Measurements from ENCODE around the gene DHPS.
"Not testable (repeated sequence)": the region's sequence is repeated elsewhere in the genome, so short reads cannot be mapped to it uniquely, and the experiment has no call there.

Gene DHPS

GRCh38 chr19:12646551-12646950, 35.1 kb downstream of the DHPS start:
- no peak for DNase-seq (ENCODE audit: low spot score)

GRCh38 chr19:12643716-12644115, 38.0 kb downstream of the DHPS start:
- not testable (repeated sequence) for DNase-seq (ENCODE audit: low spot score)

- DNase-seq (ENCODE audit: low spot score): no peak
Observed at GRCh38 chr19:12642506-12642905, 39.2 kb downstream of the DHPS start.

DNA sequence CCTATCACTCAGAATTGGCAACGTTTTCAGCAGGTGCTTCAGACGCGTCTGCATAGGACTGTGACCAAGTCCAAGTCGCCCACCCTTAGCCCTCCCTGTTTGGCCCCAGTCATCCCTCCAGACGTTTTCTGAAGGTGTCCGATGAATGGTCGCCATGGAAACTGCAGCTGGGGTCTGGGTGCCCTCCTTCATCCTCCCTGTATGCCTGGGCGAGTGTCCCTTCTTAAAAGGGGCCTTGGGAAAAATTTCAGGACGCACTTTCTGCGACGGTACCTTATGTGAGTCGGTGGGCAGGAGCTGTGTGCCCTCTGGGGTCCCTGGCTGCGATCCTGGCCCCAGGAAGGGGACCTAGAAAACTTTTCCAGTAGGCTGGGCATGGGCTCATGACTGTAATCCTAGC, 40.2 kb downstream of the DHPS start:
- DNase-seq (ENCODE audit: low spot score): no peak

DNA sequence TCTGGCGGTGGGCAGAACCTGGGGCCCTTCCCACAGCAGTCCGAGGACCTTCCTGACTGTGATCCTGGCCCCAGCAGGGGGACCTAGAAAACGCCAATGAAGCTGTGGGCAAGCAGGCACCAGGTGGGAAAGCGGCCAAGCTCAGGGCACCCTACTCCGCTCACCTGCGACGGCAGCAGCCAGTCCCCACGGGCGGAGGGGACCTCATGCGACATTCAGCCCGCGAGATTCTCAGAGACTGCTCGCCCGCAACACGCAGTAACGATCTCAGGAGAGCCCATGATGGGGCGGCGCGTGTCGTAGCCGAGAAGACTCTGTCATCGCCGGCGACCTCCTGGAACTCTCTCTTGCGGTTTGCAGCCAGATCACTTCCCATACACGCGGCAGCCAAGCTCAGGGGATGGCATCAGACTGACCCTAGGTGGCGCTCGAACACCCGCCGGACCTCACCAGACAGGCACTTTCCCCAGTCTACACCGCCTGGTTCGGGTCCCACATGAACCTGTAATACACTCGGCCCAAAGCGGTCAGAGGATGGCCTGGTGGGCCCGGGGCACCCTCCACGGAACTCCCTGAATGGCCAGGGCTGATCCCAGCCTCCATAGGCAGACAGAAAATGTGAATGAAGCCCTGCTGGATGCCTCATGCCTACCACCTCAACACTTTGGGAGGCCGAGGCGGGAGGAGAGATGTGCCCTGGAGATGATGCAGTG, 41.6 kb downstream of the DHPS start:
- DNase-seq (ENCODE audit: low spot score): peak; percentile 64

- DNase-seq (ENCODE audit: low spot score): no peak
Observed at GRCh38 chr19:12638611-12639182, 43.0 kb downstream of the DHPS start.

DNA sequence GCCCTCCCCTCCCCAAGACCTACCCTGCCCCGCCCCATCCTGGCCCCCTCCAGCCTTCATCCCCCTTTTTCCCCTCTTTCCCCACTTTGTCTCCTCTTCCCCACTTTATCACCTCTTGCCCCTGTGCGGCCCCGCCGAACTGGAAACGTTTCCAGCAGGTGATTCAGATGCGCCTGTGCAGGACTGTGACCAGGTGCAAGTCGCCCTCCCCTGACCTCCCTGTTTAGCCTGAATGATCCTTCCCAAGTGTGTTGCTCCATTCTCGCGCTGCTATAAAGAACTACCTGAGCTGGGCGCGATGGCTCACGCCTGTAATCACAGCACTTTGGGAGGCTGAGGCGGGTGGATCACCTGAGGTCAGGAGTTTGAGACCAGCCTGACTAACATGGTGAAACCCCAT, 45.0 kb downstream of the DHPS start:
- DNase-seq (ENCODE audit: low spot score): no peak

GRCh38 chr19:12629215-12629614, 52.5 kb downstream of the DHPS start:
- DNase-seq (ENCODE audit: low spot score): no peak

- DNase-seq (ENCODE audit: low spot score): no peak
Observed at GRCh38 chr19:12628040-12629022, 53.3 kb downstream of the DHPS start.

DNA sequence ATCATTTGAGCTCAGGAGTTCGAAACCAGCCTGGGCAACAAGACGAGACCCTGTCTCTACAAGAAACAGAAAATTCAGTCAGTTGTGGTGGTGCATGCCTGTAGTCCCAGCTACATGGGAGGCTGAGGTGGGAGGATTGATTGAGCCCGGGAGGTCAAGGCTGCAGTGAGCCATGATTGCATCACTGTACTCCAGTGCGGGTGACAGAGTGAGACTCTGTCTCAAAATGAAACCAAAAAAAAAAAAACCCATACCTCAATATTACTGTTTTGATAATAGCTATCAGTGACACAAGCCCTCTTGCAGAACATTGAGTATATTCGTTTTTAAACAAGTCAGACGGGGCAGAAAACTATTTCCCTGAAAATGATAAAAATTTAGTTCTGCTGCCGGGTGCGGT, 54.7 kb downstream of the DHPS start:
- DNase-seq (ENCODE audit: low spot score): no peak
